HG03064 (cell line): ENCODE measurements around the gene OR56B1.
"Not testable (repeated sequence)": the region's sequence is repeated elsewhere in the genome, so short reads cannot be mapped to it uniquely, and the experiment has no call there.

Experiments used
- ATAC-seq: cut with Tn5 transposase; IDR thresholded peaks from one replicate; pipeline ENCODE4 v1.9.1; 2021; ENCODE audit warnings: low read depth; ENCODE audit not compliant: unreplicated experiment

OR56B1 gene, protein sequence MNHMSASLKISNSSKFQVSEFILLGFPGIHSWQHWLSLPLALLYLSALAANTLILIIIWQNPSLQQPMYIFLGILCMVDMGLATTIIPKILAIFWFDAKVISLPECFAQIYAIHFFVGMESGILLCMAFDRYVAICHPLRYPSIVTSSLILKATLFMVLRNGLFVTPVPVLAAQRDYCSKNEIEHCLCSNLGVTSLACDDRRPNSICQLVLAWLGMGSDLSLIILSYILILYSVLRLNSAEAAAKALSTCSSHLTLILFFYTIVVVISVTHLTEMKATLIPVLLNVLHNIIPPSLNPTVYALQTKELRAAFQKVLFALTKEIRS

DNA sequence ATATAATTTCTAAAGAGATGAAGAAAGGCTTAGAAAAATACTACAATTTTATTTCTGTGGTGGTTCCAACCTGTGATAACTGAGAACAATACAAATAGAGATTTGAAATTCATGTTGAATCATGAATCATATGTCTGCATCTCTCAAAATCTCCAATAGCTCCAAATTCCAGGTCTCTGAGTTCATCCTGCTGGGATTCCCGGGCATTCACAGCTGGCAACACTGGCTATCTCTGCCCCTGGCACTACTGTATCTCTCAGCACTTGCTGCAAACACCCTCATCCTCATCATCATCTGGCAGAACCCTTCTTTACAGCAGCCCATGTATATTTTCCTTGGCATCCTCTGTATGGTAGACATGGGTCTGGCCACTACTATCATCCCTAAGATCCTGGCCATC, at the start of gene OR56B1:
Gene OR56B1 (plus strand): TSS at position 53 of the 400 bp plus-strand sequence. CDS start 69 bp downstream, at position 122.
- ATAC-seq, result no peak

DNA sequence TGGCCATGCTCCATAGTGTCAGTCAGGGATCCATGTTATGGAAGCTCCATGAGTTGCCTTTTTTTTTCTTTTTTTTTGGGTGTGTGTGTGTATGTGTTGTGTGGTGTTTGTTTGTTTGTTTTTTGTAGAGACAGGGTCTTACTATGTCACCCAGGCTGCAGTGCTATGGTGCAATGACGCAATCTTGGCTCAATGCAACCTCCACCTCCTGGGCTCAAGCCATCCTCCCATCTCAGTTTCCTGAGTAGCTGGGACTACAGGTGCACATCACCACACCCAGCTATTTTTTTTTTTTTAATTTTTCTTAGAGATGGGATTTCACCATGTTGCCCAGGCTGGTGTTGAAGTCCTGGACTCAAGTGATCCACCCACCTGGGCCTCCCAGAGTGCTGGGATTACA, 47.8 kb upstream of the OR56B1 start:
- no peak for ATAC-seq

DNA sequence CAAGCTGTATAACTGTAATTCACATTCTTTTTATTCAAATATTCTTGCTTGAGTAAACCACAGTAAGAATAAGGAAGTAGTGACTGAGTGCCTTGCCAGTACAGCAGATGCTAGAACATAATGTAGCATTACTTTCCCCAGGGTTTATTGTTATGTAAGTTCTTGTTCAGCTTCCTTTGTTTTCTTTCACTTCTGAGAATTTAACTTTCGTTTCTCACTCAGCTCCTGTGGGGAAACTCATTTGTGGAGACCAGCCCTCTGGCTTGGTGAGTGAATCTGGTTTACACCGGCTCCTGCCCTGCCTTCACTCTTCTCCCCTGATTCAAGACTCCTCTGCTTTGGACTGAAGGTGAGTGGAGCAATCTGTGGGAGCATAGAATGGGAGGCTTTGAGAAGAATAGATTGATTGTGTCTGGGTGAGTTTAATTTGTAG, 46.7 kb upstream of the OR56B1 start, which contains the start of gene TRIM22:
Gene TRIM22 (plus strand): TSS at position 240 of the 433 bp plus-strand sequence. CDS start 6,443 bp downstream, outside the sequence.
- peak; percentile 74 for ATAC-seq

DNA sequence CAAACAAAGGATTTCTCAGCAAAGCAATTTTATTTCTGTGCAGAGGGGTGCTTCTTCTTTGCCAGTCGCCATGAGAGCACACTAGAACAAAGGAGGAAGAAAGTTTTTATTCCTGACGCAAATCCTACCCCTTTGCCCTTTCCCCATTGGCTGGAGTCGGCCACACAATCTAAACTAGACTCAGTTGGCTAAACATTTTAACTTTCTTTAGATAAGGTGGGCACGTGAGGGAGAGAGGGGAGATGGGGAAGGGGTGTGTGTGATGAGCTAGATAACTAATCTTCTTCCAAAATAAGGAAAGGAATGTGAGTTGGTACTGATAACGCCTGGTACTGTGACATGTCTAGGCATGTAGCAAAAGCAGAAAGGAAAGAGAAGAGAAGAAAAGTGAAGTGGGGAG, 46.0 kb upstream of the OR56B1 start:
- no peak for ATAC-seq

DNA sequence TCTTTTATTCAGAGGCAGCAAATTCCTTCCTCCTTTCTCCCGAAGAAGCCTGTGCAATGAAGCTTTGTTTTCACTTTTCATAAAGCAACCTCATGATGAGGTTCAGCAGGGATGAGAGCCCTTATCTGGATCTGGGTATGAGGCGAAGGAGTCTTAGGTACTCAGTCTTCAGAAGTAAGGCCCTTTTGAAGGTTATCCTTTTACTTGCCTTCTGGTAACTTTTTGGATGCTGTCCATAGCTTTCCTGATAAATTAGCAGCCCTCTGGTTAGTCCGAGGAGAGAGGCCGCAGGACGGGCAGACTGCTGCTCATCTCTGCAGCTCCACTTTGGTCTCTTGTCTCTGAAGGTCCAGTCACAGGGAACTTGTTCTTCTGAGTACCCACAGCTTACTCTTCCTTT, 45.5 kb upstream of the OR56B1 start:
- ATAC-seq, result no peak

DNA sequence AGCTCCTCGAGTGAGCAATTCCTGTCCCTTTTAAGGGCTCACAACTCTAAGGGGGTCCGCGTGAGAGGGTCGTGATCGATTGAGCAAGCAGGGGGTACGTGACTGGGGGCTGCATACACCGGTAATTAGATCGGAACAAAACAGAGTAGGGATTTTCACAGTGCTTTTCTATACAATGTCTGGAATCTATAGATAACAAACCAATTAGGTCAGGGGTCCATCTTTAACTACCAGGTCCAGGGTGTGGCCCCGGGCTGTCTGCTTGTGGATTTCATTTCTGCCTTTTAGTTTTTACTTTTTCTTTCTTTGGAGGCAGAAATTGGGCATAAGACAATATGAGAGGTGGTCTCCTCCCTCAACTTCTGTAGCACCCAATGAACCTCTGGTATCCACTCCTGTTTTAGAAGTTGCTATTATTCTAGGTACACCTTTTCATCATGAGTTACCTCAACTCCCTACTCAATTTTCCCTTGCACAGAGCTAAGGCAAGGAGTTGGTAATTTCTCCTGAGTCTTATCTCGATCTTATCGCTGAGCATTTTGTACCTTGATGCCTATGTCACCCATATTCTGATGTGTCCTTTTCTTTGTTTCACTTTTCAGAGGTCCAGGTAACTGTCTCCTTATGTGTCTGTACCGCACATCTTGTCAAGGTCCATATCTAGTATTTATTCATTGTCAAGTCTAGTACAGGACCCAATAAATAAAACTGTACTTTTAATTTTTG, 44.8 kb upstream of the OR56B1 start:
- not testable (repeated sequence) for ATAC-seq

DNA sequence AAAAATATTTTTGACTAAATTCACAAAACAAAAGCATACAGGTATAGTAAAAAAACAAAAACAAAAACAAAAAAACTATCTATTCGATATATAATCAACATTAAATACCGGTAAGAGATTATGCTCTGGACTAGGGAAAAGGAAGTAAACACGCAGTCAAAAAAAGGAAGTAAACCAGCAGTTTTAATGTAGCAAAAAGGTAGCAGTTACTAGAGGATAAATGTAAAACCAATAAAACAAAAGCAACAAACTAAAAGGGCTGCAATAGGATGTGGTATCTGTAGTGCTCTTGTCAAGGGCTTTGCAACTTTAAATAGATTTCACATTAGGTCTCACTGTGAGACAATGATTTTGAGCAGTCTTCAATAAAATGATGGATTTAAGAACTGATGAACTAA, 44.3 kb upstream of the OR56B1 start:
- ATAC-seq, result no peak

DNA sequence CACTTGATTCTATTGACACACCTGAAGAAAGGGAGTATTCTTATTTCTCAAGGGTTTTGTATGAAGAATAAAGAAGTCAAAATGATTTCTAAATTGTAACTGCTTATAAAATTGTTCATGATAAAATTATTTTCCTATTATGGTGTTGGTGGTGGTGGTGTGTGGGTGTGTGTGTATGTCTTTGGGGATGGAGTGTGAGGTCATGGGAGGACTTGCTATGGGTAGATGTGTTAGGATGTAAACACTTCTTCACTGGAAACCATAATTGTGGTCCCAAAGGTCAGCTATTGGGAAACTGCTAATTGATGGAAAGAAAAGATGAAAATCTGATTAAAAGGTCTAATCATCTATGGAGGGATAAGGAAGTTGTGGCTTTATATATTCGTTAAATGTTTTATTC, 41.6 kb upstream of the OR56B1 start:
- no peak for ATAC-seq

DNA sequence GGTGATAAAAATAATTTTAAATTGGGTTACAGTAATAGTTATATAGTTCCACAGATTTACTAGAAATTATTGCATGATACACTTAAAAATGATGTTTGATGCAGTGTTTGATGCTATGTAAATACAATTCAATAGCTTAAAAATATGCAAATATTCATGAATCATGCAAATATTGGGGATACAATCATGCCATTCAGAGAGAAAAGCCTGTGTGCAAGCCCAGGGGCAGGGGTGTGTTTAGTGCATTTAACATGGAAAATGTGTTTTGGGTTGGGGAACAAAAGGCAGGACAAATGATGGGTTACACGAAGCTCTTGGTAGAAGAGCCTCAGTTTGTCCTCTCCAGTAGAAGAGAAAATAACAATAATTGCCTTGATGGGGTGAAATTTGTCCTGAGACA, 40.7 kb upstream of the OR56B1 start:
- ATAC-seq, result no peak

DNA sequence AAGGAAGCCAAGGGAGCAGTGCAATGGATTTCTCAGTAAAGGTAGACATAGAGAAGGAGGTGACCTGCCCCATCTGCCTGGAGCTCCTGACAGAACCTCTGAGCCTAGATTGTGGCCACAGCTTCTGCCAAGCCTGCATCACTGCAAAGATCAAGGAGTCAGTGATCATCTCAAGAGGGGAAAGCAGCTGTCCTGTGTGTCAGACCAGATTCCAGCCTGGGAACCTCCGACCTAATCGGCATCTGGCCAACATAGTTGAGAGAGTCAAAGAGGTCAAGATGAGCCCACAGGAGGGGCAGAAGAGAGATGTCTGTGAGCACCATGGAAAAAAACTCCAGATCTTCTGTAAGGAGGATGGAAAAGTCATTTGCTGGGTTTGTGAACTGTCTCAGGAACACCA, 40.0 kb upstream of the OR56B1 start:
- ATAC-seq, result no peak

DNA sequence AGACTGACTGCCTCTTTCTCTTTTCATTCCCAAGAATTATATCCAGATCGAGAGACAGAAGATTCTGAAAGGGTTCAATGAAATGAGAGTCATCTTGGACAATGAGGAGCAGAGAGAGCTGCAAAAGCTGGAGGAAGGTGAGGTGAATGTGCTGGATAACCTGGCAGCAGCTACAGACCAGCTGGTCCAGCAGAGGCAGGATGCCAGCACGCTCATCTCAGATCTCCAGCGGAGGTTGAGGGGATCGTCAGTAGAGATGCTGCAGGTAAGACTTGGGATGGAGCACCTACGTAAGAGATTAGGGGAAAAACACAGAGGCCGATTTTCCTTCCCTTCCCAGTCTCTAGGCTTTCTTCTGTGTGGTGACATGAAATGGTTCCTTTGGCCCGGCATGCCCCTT, 38.0 kb upstream of the OR56B1 start:
- ATAC-seq, result no peak

DNA sequence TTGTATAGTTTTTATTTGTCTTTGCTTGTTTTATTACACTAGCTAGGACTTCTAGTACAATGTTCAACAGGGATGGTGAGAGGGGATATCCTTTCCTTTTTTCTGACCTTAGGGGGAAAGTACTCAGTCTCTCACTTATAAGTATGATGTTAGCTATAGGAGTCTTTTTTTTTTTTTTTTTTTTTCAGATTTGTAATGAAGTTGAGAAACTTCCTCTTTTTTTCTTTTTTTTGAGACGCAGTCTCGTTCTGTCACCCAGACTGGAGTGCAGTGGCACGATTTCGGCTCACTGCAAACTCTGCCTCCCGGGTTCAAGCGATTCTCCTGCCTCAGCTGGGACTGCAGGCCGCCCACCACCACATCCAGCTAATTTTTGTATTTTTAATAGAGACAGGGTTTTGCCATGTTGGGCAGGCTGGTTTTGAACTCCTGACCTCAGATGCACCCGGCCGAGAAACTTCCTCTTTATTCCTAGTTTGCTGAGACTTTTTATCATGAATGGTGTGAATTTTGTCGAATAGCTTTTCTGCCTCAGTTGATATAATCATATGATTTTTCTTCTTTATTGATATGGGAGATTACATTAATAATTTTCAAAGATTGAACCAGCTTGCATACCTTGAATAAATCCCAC, 35.7 kb upstream of the OR56B1 start:
- ATAC-seq, result no peak

DNA sequence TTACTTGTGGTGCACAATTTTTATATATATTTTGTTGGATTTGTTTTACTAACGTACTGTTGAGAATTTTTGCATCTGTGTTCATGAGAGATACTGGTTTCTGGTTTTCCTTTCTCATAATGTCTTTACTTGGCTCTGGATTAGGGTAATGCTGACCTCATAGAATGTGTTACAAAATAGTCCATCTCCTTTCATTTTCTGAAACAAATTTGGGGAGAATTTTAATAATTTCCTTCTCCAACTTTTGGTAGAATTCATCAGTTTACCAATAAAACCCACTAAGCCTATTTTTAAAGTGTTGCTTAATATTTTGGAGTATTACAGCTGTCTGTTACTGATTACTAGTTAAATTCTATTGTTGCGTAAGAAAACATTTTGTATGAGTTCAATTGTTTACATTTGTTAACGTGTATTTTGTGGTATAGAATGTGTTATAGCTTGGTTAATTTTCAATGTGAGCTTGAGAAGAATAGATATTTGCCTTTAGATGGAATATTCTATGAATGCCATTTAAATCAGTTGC, 35.1 kb upstream of the OR56B1 start:
- no peak for ATAC-seq

DNA sequence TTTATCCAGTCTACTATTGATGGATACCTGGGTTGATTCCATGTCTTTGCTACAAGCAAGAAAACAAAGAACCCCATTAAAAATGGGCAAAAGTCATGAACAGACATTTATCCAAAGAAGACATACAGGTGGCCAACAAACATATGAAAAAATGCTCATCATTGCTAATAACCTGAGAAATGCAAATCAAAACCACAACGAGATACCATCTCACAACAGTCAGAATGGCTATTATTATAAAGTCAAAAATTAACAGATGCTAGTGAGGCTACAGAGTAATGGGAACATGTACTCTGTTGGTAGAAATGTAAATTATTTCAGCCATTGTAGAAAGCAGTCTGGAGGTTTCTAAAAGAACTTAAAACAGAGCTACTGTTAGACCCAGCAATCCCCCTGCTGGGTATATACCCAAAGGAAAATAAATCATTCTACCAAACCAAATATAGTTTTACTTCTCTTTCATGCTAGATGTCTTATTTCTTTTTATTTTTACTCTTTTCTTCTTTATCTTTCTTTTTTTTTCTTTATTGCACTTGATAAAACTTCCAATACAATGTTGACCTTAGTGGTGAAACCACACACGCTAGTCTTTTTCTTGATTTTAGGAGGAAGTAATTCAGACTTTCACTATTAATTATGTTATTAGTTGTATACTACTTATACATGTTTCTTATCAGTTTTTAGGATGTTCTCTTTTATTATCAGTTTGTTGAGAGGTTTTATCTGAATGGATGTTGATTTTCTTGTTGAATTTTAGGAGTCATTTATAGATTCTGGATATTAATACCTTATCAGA, 32.3 kb upstream of the OR56B1 start:
- ATAC-seq, result peak; percentile 72

DNA sequence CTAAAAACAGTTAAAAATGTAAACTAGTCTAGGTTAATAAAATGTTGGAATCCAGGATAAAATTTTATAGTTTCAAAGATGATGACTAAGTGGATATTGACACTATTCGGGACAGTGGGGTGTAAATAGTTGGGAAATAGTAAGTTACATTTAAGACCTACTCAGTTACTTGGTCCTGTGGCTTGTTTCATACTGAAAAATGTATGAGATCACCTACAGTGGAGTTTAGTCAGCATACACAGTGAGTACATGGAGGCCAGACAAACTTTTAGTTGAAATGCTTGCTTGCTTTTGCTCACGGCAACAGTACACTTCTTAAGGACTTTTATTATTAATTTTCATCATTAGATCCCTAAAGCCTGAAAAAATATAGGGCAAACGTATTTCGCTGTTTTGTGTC, 30.6 kb upstream of the OR56B1 start:
- ATAC-seq, result no peak

DNA sequence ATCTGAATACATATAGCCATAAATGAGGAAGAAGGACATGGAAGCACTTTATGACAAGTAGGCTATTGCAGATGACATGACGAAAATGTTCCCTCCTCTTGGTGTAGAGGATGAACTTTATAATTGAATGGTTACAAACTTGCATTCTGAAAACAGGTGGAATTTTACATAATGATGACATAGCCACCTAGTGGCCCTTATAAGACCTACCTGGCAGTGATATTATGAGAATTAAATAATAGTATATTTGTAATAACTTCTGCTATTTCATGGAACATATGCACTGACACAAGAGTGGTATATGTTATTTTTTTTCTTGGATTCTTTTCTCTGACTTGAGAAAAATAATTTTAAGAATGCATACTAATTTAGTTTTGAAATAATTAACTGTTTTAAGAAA, 23.7 kb upstream of the OR56B1 start:
- ATAC-seq, result no peak

DNA sequence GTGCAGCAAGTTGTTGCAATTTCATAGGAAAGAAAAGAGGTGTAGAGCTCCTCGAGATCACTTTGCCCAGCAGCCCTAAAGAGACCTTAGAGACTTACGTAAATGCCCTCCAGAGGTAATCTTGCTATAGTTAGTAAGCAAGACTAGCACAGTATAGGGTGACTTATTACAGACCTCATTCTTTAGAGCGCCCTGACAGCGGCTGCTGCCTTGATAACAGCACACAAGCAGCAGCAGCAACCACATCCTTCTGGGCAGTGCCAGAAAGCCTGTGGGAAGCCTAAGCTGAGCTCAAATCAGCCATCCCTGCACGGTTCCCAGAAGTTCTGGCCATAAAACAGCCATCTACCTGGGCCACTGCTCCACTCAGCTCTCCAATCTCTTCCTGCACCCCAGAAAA, 22.6 kb upstream of the OR56B1 start:
- ATAC-seq, result no peak

DNA sequence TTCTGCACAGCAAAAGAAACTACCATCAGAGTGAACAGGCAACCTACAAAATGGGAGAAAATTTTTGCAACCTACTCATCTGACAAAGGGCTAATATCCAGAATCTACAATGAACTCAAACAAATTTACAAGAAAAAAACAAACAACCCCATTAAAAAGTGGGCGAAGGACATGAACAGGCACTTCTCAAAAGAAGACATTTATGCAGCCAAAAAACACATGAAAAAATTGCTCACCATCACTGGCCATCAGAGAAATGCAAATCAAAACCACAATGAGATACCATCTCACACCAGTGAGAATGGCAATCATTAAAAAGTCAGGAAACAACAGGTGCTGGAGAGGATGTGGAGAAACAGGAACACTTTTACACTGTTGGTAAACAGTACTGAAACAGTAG, 19.7 kb upstream of the OR56B1 start:
- not testable (repeated sequence) for ATAC-seq

DNA sequence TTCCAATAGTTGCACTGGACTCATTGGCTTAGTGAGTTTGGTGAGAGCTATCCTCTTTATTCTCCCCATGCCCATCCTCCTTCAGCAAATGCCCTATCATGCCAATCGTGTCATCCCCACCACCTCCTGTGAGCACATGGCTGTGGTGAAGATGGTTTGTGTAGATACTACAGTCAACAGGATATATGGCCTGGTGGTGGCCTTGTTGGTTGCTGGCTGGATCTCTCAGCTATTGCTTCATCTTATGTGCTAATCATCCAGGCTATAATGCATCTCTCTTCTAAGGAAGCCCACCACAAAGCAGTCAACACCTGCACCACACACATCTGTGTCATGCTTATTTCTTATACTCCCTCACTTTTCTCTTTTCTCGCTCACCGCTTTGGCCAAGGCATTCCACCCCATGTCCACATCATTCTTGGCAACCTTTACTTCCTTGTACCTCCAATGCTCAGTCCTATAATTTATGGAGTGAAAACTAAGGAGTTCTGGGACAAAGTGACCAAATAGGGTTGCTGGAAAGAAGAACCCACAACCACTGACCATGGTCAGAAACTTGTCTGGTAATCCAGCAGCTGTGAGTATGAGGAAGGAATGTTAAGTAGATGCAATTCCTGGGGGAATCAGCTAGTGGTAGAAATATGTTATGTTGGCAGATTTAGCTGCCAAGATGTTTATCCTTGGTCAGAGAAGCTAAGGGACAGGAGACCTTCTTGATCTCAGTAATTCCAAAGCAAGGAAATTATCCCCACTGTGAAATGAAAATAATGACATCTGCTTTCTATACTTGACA, 16.3 kb upstream of the OR56B1 start:
- ATAC-seq, result no peak

DNA sequence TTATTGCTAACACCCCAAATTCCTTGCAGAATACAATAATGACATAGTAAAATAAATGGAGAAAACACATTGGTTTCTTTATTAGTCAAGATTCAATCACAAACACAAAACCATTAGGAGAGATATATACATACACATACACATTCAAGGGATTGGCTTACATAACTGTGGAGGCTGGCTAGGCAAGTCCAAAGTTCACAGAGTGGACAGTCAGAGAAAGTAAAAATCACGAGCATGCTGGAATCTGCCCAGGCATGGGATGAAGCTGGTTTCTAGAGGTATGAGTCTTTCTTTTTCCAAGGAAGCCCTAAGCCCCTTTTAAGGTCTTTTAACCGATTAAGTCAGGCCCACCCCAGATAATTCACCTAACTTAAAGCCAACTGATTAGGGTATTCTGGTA, 13.6 kb upstream of the OR56B1 start:
- ATAC-seq, result no peak
